PC-9 (cell line): ENCODE results near the gene DNAH12.

Source experiments
- EZH2 ChIP-seq: fragments of 200-600 bp; sonication (generic); IDR thresholded peaks from 2 replicates; pipeline ENCODE4 v1.8.0; 2017; ENCODE audit warnings: antibody characterized with exemption, low read depth
- TF ChIP-seq, protein P1 (sequence below): fragments of 200-600 bp; sonication (generic); conservative IDR thresholded peaks from 2 replicates; pipeline ENCODE4 v1.6.1; 2017; ENCODE audit warnings: mixed run types, antibody characterized with exemption, mild to moderate bottlenecking, moderate library complexity

DNA sequence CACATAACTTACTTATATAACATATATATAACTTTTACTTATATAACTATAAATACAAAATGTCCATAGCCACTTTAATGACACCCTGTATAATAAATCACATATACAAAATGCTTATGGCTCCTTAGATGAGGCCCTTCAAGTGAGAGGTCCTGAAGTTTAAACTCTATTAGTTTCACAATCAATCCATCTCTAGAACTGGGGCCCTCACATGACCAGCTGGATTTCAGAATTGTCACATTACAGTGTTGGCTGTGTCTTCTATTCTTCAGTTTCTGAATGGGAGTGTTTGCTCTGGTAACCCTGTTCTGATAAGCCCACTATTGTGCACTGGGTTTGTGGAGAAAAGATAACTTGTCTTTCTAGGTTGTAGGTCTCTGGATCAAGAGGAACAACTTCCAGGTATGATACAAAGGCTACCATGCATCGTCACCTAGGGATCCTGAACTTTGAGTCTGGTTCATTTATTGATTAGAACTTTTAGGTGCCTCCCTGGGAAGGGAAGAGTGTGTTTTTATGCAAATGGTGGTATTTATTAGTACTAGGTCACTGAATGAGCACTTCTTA is 107.9 kb downstream of the DNAH12 start:
- TF ChIP-seq, protein P1, sequence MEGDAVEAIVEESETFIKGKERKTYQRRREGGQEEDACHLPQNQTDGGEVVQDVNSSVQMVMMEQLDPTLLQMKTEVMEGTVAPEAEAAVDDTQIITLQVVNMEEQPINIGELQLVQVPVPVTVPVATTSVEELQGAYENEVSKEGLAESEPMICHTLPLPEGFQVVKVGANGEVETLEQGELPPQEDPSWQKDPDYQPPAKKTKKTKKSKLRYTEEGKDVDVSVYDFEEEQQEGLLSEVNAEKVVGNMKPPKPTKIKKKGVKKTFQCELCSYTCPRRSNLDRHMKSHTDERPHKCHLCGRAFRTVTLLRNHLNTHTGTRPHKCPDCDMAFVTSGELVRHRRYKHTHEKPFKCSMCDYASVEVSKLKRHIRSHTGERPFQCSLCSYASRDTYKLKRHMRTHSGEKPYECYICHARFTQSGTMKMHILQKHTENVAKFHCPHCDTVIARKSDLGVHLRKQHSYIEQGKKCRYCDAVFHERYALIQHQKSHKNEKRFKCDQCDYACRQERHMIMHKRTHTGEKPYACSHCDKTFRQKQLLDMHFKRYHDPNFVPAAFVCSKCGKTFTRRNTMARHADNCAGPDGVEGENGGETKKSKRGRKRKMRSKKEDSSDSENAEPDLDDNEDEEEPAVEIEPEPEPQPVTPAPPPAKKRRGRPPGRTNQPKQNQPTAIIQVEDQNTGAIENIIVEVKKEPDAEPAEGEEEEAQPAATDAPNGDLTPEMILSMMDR, result no peak
- TF ChIP-seq EZH2, result no peak
